ENCODE data around the gene SLC51A. TPM values are rescaled to one million over a fixed set of nuclear protein-coding genes. Genes with fewer than 3 reads are reported as not detected.

The SLC51A gene
- total and polyA plus RNA-seq, 9 of the 15 experiments (the other 6 are each of a cell fraction or from before 2014, with no cell fraction given): 0.35 to 0.38 TPM; not detected in 7

DNA sequence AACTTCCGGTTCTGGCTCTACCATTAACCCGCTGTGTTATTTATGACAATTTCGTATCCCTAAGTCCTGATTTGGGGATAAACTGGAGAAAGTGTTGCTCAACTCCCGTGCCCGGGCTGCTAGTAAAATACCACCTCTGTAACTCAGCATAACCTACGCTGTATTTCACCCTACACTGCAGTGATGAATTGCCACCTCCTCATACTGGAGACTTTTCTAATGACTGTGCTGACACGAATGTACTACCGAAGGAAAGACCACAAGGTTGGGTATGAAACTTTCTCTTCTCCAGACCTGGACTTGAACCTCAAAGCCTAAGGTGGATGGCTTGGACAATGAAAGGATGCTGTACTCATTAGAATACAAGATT, 16.5 kb downstream of the SLC51A start (continued):
- no peak for TF ChIP-seq PTBP1 (IDR thresholded peaks at IDR 0.05; ENCODE audit: low read depth, low read length)
- no peak for TF ChIP-seq HOXB6 (CRISPR knock-in tag; IDR thresholded peaks at IDR 0.05; ENCODE audit: borderline replicate concordance)
- TF ChIP-seq ZNF239 (CRISPR knock-in tag; IDR thresholded peaks at IDR 0.05): no peak

- Histone ChIP-seq H3K4me2 (ENCODE audit: insufficient read depth, low read length) (no peak overlapping the region), H3K27me3 (ENCODE audit: control insufficient read depth in 2 of 2, insufficient read depth in 2 of 2, low read length in 2 of 2) (no peaks in the 10 kb centered on the region), H3K36me3 (ENCODE audit: control insufficient read depth, insufficient read depth, low read length) (peaks cover 35% of the 10 kb centered on the region), H3K79me2 (ENCODE audit: control insufficient read depth, insufficient read depth, low read length) (no peaks in the 10 kb centered on the region), H3K9ac (ENCODE audit: insufficient read depth in 1 of 2, low read depth in 2 of 2, low read length in 2 of 2) (no peak overlapping the region), H3K4me3 (no peak overlapping the region), H3K27ac (ENCODE audit: extremely low read depth, low read depth, low read length) (no peak overlapping the region), H3K9me3 (replicated peaks; ENCODE audit: control insufficient read depth, insufficient read depth, low read depth, low read length) (no peaks in the 10 kb centered on the region), H3K4me1 (replicated peaks in 1 of 2; ENCODE audit: control insufficient read depth in 2 of 2, insufficient read depth in 2 of 2, low read length in 2 of 2) (peaks cover 0 to 9% of the 10 kb centered on the region in 2 experiments; a peak in 2 of 5 replicates), H3K9me1 (ENCODE audit: control insufficient read depth, insufficient read depth, low read length) (peaks cover 9% of the 10 kb centered on the region), H4K20me1 (replicated peaks; ENCODE audit: control insufficient read depth, insufficient read depth, low read length) (no peaks in the 10 kb centered on the region), H2AFZ (ENCODE audit: low read depth, low read length) (no peak overlapping the region)
- WGBS (ENCODE audit: insufficient coverage, low coverage, missing lambda C conversion rate): 69% methylated on average over 12 of the region's 12 CpGs
- FAIRE-seq (no peak), DNase-seq (ENCODE audit: extremely low read depth in 1 of 4, low spot score in 3 of 4) (no peak), ATAC-seq (peak; percentile 16; the same call in 2 of the 3 replicates)
- TF ChIP-seq CBX5 (IDR thresholded peaks at IDR 0.05; ENCODE audit: borderline replicate concordance, low read depth): no peak
- TF ChIP-seq, protein P1, sequence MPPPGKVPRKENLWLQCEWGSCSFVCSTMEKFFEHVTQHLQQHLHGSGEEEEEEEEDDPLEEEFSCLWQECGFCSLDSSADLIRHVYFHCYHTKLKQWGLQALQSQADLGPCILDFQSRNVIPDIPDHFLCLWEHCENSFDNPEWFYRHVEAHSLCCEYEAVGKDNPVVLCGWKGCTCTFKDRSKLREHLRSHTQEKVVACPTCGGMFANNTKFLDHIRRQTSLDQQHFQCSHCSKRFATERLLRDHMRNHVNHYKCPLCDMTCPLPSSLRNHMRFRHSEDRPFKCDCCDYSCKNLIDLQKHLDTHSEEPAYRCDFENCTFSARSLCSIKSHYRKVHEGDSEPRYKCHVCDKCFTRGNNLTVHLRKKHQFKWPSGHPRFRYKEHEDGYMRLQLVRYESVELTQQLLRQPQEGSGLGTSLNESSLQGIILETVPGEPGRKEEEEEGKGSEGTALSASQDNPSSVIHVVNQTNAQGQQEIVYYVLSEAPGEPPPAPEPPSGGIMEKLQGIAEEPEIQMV (tag; conservative IDR thresholded peaks at IDR 0.05; ENCODE audit: low read depth): no peak
- no peak for TF ChIP-seq TCF3 (CRISPR knock-in tag; IDR thresholded peaks at IDR 0.05)
- 0 out of 2 replicates have a peak, but pooled peaks have one; percentile 19 for TF ChIP-seq SUPT5H (IDR thresholded peaks at IDR 0.05)
- no peak for TF ChIP-seq U2AF2 (optimal IDR thresholded peaks at IDR 0.05; ENCODE audit: low read depth, low read length)
- TF ChIP-seq TOE1 (IDR thresholded peaks at IDR 0.05; ENCODE audit: borderline replicate concordance): no peak
- no peak for TF ChIP-seq TOE1 (CRISPR knock-in tag; IDR thresholded peaks at IDR 0.05; ENCODE audit: borderline replicate concordance, low read depth)
- no peak for TF ChIP-seq RNF2 (IDR thresholded peaks at IDR 0.05)
- TF ChIP-seq, protein P2, sequence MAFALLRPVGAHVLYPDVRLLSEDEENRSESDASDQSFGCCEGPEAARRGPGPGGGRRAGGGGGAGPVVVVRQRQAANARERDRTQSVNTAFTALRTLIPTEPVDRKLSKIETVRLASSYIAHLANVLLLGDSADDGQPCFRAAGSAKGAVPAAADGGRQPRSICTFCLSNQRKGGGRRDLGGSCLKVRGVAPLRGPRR (CRISPR knock-in tag; IDR thresholded peaks at IDR 0.05): no peak
- no peak for TF ChIP-seq ILK (tag; IDR thresholded peaks at IDR 0.05; ENCODE audit: borderline replicate concordance, low read depth)
- CTCF ChIA-PET (ENCODE audit: low intra/inter-chr PET ratio): no interaction called here
- POLR2A ChIA-PET: interaction anchor here (0.7 to 1.6 kb wide), 5 partner anchors 8 to 277 kb away, joined by 3 to 5 read pairs (median 4); partner anchors contain the start of gene DYNLT2B
- in situ Hi-C loops (cut with MboI): no loop called here
- intact Hi-C loops (cut with micrococcal nuclease): no loop called here
- BruUV-seq (replicated peaks): no TSS peak
Observed at GRCh38 chr3:196235452-196236122, 19.3 kb downstream of the SLC51A start.

Data from K562 (cell line).